HG03457 (cell line): ENCODE data around the gene CEP70.
"Not testable (repeated sequence)": the region's sequence is repeated elsewhere in the genome, so short reads cannot be mapped to it uniquely, and the experiment has no call there.

Experiments
- ATAC-seq: cut with Tn5 transposase; IDR thresholded peaks from one replicate; pipeline ENCODE4 v1.9.1; 2021; ENCODE audit warnings: moderate number of reproducible peaks; ENCODE audit not compliant: unreplicated experiment

The CEP70 gene, protein sequence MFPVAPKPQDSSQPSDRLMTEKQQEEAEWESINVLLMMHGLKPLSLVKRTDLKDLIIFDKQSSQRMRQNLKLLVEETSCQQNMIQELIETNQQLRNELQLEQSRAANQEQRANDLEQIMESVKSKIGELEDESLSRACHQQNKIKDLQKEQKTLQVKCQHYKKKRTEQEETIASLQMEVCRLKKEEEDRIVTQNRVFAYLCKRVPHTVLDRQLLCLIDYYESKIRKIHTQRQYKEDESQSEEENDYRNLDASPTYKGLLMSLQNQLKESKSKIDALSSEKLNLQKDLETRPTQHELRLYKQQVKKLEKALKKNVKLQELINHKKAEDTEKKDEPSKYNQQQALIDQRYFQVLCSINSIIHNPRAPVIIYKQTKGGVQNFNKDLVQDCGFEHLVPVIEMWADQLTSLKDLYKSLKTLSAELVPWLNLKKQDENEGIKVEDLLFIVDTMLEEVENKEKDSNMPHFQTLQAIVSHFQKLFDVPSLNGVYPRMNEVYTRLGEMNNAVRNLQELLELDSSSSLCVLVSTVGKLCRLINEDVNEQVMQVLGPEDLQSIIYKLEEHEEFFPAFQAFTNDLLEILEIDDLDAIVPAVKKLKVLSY

DNA sequence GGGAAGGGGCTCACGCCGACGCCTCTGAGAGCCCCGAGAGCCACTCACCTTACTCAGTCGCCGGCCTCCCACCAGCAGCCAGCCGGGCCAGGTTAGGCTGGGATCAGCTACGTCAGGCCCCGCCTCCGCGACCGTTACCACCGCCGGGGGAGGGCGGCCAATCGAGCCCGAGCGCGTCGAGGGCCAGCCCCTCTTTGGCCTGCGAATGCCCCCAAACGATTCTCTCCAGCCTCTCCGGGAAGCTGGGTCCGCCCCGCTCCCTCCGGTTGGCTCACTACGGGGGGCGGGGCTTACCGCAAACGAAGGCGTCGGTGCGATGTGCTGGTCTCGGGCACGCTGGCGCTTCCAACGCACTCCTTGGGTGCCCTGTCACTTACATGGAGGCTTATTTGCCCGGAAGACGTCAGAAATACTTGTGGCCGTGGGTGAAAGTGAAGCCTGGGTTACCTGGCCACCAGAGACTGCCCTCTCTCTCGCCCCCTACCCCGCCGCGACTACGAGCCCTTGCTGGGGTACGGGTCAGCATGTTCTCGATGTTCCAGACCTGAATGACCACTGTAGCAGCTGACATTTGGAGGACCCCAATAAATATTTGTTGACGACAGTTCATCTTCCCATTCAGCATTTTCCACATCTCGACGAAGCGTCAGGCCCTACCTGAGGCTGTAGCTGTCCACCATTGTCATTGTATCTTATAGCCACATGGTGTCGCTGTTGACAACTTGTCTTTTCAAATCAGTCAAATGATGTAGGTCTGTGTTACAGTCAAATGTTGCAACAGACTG lies at the start of gene CEP70:
TSS of gene CEP70 (minus strand) at position 111 of the 785 bp plus-strand sequence. CDS start 21,333 bp downstream, outside the sequence.
- ATAC-seq: peak; percentile 86

DNA sequence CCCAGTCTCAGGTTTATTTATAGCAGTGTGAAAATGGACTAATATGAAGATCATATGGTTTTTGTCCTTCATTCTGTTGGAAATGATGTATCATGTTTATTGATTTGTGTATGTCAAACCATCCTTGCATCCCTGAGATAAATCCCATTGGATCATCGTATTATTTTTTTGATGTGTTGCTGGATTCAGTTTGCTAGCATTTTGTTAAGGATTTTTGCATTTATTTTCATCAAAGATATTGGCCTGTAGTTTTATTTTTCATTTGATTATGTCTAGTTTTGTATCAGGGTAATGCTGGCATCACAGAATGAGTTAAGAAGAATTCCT lies 48.8 kb upstream of the CEP70 start:
- ATAC-seq: no peak

DNA sequence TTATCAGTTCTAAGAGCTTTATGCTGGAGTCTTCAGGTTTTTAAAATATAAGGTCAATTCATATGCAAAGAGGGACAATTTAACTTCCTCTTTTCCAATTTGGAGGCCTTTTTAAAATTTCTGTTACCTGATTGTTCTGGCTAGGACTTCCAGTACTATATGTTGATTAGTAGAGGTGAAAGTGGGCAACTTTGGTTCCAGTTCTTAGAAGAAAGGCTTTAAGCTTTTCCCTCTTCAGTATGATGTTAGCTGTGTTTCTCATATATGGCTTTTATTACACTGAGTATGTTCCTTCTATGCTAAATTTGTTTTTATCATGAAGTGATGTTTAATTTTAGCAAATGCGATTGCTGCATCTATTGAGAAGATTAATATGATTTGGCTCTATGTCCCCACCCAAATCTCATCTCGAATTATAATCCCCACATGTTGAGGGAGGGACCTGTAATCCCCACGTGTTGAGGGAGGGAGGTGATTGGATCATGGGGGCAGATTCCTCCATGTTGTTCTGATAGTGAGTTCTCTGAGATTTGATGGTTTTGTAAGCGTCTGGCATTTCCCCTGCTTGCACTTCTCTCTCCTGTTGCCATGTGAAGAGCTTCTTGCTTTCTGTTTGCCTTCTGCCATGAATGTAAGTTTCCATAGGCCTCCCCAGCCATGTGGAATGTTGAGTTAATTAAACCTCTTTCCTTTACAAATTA lies 48.3 kb upstream of the CEP70 start:
- ATAC-seq: no peak

DNA sequence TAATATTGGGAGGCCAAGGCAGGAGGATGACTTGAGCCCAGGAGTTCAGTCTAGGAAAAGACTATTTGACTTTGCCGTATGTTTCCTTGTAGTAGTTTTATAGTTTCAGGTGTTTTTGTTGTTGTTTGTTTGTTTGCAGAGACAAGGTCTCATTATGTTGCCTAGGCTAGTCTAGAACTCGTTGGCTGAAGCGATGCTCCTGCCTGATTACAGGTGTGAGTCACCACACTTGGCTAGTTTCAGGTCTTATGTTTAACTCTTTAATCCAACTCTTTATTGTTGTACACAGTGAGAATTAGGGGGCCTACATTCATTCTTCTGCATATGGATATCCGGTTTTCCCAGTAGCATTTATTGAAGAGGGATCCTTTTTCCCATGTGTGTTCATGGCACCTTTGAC lies 46.5 kb upstream of the CEP70 start:
- no peak for ATAC-seq

DNA sequence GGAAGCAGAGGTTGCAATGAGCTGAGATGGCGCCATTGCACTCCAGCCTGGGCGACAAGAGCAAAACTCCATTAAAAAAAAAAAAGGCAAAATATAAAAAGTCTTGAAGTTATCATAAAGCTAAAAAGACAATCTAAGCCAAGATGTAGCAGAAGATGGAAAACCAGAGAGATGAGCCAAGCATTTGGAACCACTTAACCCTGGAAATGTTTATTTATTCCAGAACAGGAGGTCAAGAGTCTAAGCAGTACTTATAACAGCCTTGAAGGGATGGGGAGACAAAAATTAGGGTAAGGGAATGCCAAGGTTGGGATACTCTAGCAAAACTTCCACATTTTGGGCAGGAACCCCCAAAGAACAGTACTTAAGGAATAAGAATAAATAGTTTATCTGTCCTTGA lies 44.6 kb upstream of the CEP70 start:
- no peak for ATAC-seq

DNA sequence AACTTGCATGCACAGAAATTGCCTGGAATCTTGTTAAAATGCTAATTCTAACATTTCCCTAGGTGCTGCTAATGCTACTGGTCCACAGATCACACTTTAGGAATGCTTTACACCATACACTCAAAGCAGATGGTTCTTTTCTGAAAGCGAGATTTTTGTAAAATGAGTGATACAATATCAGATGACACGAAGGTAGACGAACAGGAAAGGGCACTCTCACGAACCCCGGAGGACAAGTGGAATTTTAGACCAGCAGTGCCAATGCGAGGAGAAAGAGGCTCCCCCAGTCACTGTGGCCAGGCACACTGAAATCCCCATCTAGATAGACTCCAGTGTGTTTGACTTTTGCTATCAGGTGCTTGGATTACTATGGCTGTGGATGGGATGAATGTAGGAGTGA lies 35.5 kb upstream of the CEP70 start:
- no peak for ATAC-seq

DNA sequence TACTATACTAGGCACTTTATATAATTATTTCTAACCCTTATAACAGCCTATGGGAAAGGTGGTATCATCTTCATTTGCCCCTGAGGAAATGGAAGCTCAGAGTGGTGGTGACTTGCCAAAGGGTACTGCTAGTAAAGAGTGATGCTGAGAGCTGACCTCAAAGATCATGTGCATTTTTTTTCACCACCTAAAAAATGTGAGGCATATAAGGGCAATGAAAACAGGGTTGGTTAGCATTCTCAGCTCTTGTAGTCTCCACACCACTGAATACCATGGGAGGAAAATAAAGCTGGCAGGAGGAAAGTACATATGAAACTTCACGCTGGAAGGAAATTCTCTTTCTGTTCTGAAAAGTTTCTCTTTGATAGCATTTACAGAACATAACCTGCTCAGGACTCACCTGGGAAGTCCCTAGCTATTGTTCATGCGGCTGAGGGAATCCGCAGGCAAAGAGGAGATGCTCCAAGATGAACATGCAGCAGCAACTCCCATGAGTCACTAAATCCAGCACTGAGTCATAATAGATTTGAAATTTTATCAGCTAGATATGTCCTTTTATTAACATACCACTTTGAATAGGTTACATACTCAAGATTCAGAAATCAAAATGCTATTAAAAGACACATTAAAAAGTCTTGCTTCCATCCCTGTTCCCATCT lies 31.8 kb upstream of the CEP70 start:
- no peak for ATAC-seq

DNA sequence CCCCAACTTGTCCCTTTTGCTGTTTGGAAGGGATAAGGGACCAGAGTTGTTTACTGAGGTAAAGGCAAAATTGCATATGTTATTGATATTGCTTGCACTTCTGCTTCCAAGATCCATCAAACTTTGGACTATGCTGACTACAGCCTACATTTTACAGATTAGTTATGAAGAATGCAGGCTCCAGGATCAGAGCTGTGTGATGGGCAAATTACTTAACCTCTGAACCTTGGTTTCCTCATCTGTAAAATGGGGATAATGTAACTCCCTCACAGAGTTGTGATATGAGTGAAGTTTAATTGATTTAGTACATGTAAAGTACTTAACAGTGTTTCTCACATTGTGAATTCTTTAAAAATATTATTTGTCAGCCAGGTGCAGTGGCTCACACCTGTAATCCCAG lies 30.5 kb upstream of the CEP70 start:
- ATAC-seq: no peak

DNA sequence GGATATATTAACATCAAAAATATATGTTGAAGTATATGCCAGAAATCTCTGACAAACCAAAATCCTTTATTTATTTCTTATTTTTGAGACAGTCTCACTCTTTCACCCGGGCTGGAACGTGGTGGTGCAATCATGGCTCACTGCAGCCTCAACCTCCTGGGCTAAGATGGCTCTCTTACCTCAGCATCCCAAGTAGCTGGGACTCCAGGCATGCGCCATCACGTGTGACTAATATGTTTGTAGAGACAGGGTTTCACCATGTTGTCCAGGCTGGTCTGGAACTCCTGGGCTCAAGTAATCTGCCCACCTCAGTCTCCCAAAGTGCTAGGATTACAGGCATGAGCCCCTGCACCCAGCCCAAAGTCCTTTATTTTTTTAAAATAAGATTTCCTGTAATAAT lies 26.4 kb upstream of the CEP70 start:
- ATAC-seq: no peak

DNA sequence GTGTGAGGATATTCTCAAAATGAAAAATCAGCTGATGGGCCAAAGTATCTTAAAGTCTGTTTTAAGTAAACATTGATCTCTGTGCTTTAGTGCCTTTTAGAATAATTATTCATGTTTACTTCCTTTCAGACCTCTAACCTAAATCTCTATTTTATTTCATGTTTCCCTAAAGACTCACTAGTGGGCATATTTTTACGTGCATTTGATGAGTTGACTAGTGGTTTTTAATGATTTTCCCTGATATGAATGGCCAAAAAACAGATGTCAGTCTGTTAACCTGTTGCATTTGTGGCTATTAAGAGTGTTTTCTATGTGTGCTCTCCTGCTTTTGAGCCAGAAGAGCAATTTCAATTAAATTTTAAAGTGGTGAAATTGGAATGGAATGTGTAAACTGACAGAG lies 21.4 kb upstream of the CEP70 start:
- no peak for ATAC-seq

DNA sequence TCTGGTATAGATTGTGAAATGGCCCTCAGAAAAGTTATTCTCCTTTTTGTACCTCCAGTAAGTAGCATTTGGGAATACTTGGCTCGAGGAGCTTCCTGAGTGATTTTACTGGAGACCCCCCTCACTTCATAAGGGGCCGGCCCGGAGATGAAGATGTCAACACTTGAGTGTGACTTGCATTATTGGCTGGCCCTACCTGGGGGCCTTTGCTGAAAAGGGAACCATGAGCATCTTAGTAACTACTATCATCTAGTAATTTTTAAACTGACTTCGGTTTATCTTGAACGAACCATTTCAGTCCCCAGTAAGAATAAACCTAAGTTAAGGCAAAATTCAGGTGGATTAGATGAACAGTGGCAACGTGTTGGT lies 15.8 kb upstream of the CEP70 start:
- no peak for ATAC-seq

DNA sequence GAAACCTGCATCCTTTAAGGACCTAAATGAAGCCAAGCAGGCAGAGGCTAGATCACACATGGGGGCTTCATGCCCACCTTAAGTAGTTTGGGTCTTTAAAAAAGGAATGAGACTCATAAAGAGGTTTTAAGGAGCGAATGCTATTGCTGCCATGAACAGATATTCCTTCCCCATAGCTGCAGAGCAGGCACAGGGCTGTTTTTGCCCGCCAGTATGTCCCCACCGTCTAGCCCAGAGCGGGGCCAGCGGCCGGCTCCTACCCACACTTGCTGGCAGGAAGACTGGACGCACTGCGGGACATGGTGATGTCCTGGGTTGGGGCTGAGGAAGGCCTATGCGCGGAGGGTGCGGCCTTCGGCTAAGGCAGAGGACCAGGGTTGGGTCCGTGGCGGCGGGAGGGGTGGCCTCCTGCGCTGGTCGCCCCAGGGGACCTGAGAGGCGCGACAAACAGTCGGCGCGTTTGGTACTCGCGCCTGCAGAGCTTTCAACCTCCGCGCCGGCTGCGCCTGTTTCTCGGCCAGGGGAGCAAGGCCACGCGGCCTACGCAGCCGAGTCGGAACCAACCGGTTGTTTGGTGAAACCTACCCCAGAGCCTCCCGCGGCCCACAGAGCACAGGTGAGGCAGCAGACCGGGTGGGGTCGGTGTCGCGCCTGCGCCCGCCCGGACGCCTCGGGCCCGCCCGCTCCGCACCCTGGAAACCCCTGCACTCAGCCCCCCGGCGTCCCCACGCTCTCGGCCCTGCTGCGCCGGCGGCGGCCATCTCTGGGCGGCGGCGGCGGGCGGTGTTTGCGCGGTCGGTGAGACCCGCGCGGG lies 14.5 kb upstream of the CEP70 start, which contains the start of gene FAIM:
TSS of gene FAIM (plus strand) at position 450 of the 814 bp plus-strand sequence. CDS start 10,956 bp downstream, outside the sequence.
- peak; percentile 66 for ATAC-seq

DNA sequence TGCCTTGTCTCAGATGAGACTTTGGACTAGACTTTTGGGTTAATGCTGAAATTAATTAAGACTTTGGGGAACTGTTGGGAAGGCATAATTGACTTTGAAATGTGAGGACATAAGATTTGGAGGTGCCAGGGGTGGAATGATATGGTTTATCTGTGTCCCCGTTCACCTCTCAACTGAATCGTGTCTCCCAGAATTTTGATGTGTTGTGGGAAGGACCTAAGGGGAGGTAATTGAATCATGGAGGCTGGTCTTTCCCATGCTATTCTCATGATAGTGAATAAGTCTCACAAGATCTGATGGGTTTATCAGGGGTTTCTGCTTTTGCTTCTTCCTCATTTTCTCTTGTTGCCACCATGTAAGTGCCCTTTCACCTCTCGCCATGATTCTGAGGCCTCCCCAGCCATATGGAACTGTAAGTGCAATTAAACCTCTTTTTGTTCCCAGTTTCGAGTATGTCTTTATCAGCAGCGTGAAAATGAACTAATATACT lies 10.1 kb upstream of the CEP70 start:
- ATAC-seq: not testable (repeated sequence)

DNA sequence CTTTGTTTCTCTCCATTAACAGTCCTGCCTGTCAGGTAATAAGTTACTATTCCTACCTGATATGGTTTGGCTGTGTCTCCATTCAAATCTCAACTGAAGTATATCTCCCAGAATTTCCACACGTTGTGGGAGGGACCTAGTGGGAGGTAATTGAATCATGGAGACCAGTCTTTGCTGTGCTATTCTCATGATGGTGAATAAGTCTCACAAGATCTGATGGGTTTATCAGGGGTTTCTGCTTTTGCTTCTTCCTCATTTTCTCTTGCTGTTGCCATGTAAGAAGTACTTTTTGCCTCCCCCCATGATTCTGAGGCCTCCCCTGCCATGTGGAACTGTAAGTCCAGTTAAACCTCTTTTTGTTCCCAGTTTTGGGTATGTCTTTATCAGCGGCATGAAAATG lies 7.6 kb upstream of the CEP70 start:
- not testable (repeated sequence) for ATAC-seq

DNA sequence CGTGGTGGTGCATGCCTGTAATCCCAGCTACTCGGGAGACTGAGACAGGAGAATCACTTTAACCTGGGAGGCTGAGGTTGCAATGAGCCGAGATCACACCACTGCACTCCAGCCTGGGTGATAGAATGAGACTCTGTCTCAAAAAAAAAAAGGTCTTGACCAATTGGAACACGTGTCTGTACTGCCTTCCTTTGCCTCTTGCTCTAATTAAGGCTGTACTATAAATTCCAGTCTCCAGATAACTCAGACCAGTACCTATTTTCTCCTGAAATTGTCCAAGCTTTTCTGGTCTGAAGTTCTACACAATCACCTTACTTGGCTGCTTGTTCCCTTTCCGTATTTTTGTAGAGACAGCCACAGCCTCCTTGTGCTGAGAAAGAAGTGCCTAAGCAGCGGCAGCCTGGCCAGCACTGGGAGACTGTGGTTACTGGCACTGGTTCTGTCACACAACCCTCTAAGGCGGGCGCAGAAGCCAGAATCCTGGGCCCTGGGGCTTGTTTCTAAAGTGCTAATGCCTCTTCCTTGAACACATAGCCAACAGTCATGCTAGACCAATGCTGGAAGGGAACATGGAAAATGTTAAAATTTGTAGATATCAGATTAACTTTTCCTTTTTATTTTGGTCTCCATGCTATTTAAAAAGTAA lies 6.2 kb upstream of the CEP70 start:
- ATAC-seq: no peak

DNA sequence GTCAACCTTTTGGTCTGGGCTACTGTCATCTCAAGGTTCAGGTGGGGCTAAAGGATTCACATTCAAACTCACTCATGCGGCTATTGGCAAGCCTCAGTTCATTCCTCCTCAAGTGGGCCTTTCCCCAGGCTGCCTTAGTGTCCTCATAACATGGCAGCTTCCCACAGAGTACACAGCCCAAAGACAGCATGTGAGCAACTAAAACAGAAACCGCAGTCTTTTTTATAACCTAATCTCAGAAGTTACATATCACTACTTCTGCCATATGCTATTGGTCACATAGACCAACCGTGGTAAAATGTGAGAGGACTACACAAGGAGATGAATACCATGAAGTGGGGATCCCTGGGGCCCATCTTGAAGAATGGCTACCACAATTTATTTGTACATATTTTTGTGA lies 4.5 kb upstream of the CEP70 start:
- ATAC-seq: no peak

DNA sequence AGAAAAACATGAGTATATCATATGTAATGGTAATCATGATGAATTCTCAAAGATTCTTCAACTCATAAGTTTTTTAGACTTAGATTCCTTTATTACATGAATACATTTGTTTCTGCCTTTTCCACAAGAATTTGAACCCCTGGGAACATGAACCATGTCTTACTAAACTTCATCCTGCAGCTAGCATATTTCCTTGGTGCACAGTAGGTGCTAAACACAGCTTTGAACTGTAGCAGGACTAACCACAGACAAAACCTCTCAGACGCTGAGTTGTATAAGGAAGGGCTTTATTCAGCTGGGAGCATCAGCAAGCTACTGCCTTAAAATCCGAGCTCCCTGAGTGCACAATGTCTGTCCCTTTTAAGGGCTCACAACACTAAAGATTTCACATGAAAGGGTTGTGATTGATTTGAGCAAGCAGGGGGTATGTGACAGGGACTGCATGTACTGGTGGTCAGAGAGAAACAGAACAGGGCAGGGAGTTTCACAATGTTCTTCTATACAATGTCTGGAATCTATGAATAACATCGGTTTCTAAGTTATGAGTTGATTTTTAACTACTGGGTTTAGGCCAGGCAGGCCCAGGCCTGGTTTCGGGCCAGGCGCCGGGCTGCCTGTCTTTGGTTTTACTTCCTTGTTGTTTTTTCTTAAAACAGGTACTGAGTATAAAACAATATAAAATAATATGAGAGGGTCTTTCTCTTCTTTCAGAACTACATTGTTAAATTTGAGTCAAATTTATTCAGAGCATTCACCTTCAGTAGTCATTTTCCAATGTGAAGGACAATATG lies 3.3 kb upstream of the CEP70 start:
- not testable (repeated sequence) for ATAC-seq

DNA sequence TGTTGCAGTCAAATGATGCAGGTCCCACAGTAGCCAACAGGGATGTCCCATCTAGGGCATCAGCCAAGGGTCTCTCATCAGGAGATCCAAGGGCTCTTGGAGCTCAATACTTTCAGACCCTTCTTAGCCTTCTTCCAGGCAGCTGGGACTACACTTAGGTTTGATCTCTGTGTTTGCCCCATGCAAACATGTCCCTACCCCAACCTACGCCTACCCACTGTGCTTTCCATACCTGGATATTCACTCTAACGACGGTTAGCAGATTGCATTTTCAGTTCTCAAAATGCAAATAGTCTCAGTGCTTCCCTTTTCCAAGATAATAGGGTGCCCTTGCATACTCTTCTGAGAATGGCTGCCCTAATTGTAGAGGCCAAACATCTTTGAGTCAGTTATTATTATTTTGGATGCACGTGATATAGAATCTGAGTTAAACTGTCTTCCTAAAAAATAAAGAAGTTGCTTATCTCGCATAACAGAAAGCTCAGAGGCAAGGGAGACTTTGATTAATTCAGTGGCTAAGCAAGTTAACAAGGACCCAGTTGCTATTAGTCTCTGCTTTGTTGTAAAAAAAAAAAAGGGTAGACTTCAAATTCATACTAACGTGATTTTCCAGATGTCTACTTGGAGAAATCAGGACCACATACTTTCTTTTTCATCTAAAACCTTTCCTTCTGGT lies 1.0 kb upstream of the CEP70 start:
- no peak for ATAC-seq
